Effector memory CD4-positive, alpha-beta T cell (primary cell): ENCODE results near the gene TJP1.
"Not testable (repeated sequence)": the region's sequence is repeated elsewhere in the genome, so short reads cannot be mapped to it uniquely, and the experiment has no call there.

Experiments
- DNase-seq, 3 donors: peaks; one replicate each; pipeline ENCODE4 v3.0.0-alpha.2; 2020
- H3K27ac ChIP-seq: 2 replicates; pipeline ENCODE4 v1.7.0; 2013; ENCODE audit warnings: mild to moderate bottlenecking, low read length, moderate library complexity; ENCODE audit not compliant: insufficient read depth, poor library complexity, severe bottlenecking
- H3K27me3 ChIP-seq: replicated peaks from 2 replicates; pipeline ENCODE4 v1.7.0; 2013; ENCODE audit warnings: mild to moderate bottlenecking, low read length; ENCODE audit not compliant: insufficient read depth, control insufficient read depth, poor library complexity, severe bottlenecking
- H3K36me3 ChIP-seq: 2 replicates; pipeline ENCODE4 v1.7.0; 2013; ENCODE audit warnings: mild to moderate bottlenecking, low read length, moderate library complexity; ENCODE audit not compliant: control insufficient read depth, insufficient read depth
- H3K4me1 ChIP-seq: 2 replicates; pipeline ENCODE4 v1.7.0; 2013; ENCODE audit warnings: low read length, mild to moderate bottlenecking; ENCODE audit not compliant: control insufficient read depth, insufficient read depth, poor library complexity, severe bottlenecking
- H3K4me3 ChIP-seq: 2 replicates; pipeline ENCODE4 v1.7.0; 2013; ENCODE audit warnings: low read length, low read depth, mild to moderate bottlenecking; ENCODE audit not compliant: insufficient read depth, poor library complexity, severe bottlenecking
- H3K9me3 ChIP-seq: 2 replicates; pipeline ENCODE4 v1.7.0; 2013; ENCODE audit warnings: mild to moderate bottlenecking, low read length, moderate library complexity; ENCODE audit not compliant: control insufficient read depth

Gene TJP1

GRCh38 chr15:29740692-29741311 is 81.5 kb downstream of the TJP1 start:
- Histone ChIP-seq H3K27ac (no peak overlapping the region), H3K4me1 (no peaks in the 10 kb centered on the region), H3K9me3 (no peaks in the 10 kb centered on the region), H3K27me3 (no peaks in the 10 kb centered on the region), H3K36me3 (no peaks in the 10 kb centered on the region), H3K4me3 (no peak overlapping the region)
- no peak for DNase-seq

- DNase-seq: no peak
- H3K27me3 ChIP-seq: no peaks in the 10 kb centered on the region
- no peaks in the 10 kb centered on the region for H3K4me1 ChIP-seq
- no peak overlapping the region for H3K4me3 ChIP-seq
- no peaks in the 10 kb centered on the region for H3K9me3 ChIP-seq
- H3K36me3 ChIP-seq: no peaks in the 10 kb centered on the region
- H3K27ac ChIP-seq: no peak overlapping the region
Measured at GRCh38 chr15:29736744-29737020, 85.6 kb downstream of the TJP1 start.

GRCh38 chr15:29736012-29736743 is 86.1 kb downstream of the TJP1 start:
- Histone ChIP-seq H3K4me1 (no peaks in the 10 kb centered on the region), H3K4me3 (no peak overlapping the region), H3K36me3 (no peaks in the 10 kb centered on the region), H3K27ac (no peak overlapping the region), H3K27me3 (no peaks in the 10 kb centered on the region), H3K9me3 (no peaks in the 10 kb centered on the region)
- DNase-seq: no peak

- Histone ChIP-seq H3K4me1 (no peaks in the 10 kb centered on the region), H3K27me3 (no peaks in the 10 kb centered on the region), H3K9me3 (no peaks in the 10 kb centered on the region), H3K27ac (no peak overlapping the region), H3K36me3 (no peaks in the 10 kb centered on the region), H3K4me3 (no peak overlapping the region)
- no peak for DNase-seq
Measured at GRCh38 chr15:29734917-29735572, 87.2 kb downstream of the TJP1 start.

GRCh38 chr15:29731865-29732264 is 90.4 kb downstream of the TJP1 start:
- no peaks in the 10 kb centered on the region for H3K36me3 ChIP-seq
- no peaks in the 10 kb centered on the region for H3K9me3 ChIP-seq
- no peak overlapping the region for H3K27ac ChIP-seq
- DNase-seq: no peak
- no peak overlapping the region for H3K4me3 ChIP-seq
- no peaks in the 10 kb centered on the region for H3K4me1 ChIP-seq
- H3K27me3 ChIP-seq: no peaks in the 10 kb centered on the region

GRCh38 chr15:29730471-29730870 is 91.8 kb downstream of the TJP1 start:
- not testable (repeated sequence) for H3K36me3 ChIP-seq

GRCh38 chr15:29728418-29728817 is 93.8 kb downstream of the TJP1 start:
- no peaks in the 10 kb centered on the region for H3K27me3 ChIP-seq
- DNase-seq: no peak
- no peak overlapping the region for H3K4me3 ChIP-seq
- H3K9me3 ChIP-seq: no peaks in the 10 kb centered on the region
- H3K4me1 ChIP-seq: no peaks in the 10 kb centered on the region
- no peaks in the 10 kb centered on the region for H3K36me3 ChIP-seq
- no peak overlapping the region for H3K27ac ChIP-seq

More at GRCh38 chr15:29730471-29730870, 91.8 kb downstream of the TJP1 start:
- not testable (repeated sequence) for H3K27ac ChIP-seq, DNase-seq, H3K4me1 ChIP-seq, H3K9me3 ChIP-seq, H3K27me3 ChIP-seq, H3K4me3 ChIP-seq

GRCh38 chr15:29727871-29728270 is 94.4 kb downstream of the TJP1 start:
- DNase-seq: no peak
- Histone ChIP-seq H3K27me3 (no peaks in the 10 kb centered on the region), H3K27ac (no peak overlapping the region), H3K4me3 (no peak overlapping the region), H3K4me1 (no peaks in the 10 kb centered on the region), H3K9me3 (no peaks in the 10 kb centered on the region), H3K36me3 (no peaks in the 10 kb centered on the region)

GRCh38 chr15:29726553-29726952 is 95.7 kb downstream of the TJP1 start:
- Histone ChIP-seq H3K9me3 (no peaks in the 10 kb centered on the region), H3K4me3 (no peak overlapping the region), H3K27me3 (no peaks in the 10 kb centered on the region), H3K36me3 (no peaks in the 10 kb centered on the region), H3K27ac (no peak overlapping the region), H3K4me1 (no peaks in the 10 kb centered on the region)
- no peak for DNase-seq

- no peaks in the 10 kb centered on the region for H3K36me3 ChIP-seq
- no peaks in the 10 kb centered on the region for H3K9me3 ChIP-seq
- no peak for DNase-seq
- no peak overlapping the region for H3K4me3 ChIP-seq
- H3K4me1 ChIP-seq: no peaks in the 10 kb centered on the region
- no peak overlapping the region for H3K27ac ChIP-seq
- no peaks in the 10 kb centered on the region for H3K27me3 ChIP-seq
Measured at GRCh38 chr15:29724026-29724425, 98.2 kb downstream of the TJP1 start.
